ENCODE measurements around the gene RHEBL1.

The RHEBL1 gene

GRCh38 chr12:49105504-49106084 lies 35.8 kb upstream of the RHEBL1 start:
- peak; percentile 69 for DNase-seq (ENCODE audit: low read depth)
- no peak for TF ChIP-seq CTCF (conservative IDR thresholded peaks at IDR 0.05; ENCODE audit: control insufficient read depth, insufficient read depth, low read depth, low read length)
- no peak overlapping the region for H3K4me3 ChIP-seq (ENCODE audit: control insufficient read depth, low read depth, low read length)

DNA sequence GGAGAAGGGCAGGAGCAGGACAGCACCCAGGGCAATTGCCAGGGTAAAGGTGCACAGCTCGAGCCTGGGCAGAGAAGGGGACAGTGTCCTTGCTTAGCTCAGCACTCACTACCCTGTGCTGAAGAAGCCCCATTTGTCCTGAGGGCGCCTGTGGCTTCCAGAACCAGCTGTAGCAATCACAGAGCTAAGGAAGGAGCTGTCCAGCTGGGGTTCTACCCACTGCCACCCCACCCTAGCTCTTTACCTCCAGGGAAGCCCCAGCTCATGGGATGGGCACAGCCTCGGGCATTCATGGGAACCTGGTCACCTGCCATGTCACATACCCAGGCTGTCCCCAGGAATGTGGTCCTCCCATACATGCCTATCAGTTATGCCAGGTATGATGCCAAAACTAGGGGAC lies 35.0 kb upstream of the RHEBL1 start:
- H3K4me3 ChIP-seq (ENCODE audit: control insufficient read depth, low read depth, low read length) = no peak overlapping the region
- no peak for TF ChIP-seq CTCF (conservative IDR thresholded peaks at IDR 0.05; ENCODE audit: control insufficient read depth, insufficient read depth, low read depth, low read length)
- no peak for DNase-seq (ENCODE audit: low read depth)

GRCh38 chr12:49100380-49100779 lies 30.6 kb upstream of the RHEBL1 start:
- no peak overlapping the region for H3K4me3 ChIP-seq (ENCODE audit: control insufficient read depth, low read depth, low read length)
- TF ChIP-seq CTCF (conservative IDR thresholded peaks at IDR 0.05; ENCODE audit: control insufficient read depth, insufficient read depth, low read depth, low read length) = no peak
- DNase-seq (ENCODE audit: low read depth) = no peak

- DNase-seq (ENCODE audit: low read depth) = no peak
- TF ChIP-seq CTCF (conservative IDR thresholded peaks at IDR 0.05; ENCODE audit: control insufficient read depth, insufficient read depth, low read depth, low read length) = no peak
- no peak overlapping the region for H3K4me3 ChIP-seq (ENCODE audit: control insufficient read depth, low read depth, low read length)
These were observed 28.9 kb upstream of the RHEBL1 start for GRCh38 chr12:49098703-49099102.

DNA sequence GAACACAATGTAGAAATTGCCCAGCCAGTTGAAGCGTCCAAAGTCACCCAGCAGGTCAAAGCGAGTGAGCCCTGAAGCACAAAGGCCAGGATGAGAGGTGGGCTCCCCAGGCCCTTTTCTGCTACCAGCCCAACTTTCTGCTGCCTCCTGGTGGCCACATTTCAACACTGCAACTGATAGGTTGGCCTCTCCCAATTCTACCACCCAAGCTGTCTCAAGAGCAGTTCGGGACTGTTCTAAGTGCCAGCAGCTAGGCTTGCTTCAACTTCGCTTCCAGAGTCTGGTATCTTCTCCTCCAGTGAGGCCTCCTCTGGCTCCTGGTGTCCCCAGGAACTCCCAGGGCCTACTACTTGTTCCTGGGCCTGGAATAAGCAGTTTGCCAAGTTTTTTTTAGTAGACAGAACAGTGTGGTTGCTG lies 28.3 kb upstream of the RHEBL1 start:
- H3K4me3 ChIP-seq (ENCODE audit: control insufficient read depth, low read depth, low read length) = no peak overlapping the region
- DNase-seq (ENCODE audit: low read depth) = peak; percentile 47
- TF ChIP-seq CTCF (conservative IDR thresholded peaks at IDR 0.05; ENCODE audit: control insufficient read depth, insufficient read depth, low read depth, low read length) = peak; percentile 81

DNA sequence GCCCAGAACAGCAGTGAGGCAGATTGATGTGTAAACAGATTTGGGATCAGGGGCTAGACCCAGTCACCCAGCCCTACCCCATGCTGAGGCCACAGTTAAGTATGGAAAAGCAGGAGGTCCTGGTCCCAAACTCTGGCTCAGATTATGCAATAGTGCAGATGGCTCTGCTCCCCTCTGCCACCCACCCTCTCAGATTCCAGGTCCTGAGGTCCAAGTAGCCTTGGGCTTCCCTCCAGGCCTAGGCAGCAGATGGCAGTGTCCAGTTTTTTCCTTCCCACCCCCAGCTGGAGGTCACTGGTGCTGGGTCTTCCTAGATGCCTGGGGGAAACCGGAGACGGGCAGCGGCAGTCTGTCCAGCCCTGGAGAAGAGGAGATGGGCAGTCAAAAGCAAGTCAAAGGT lies 27.6 kb upstream of the RHEBL1 start:
- H3K4me3 ChIP-seq (ENCODE audit: control insufficient read depth, low read depth, low read length) = no peak overlapping the region
- DNase-seq (ENCODE audit: low read depth) = no peak
- no peak for TF ChIP-seq CTCF (conservative IDR thresholded peaks at IDR 0.05; ENCODE audit: control insufficient read depth, insufficient read depth, low read depth, low read length)

- DNase-seq (ENCODE audit: low read depth) = no peak
- no peak overlapping the region for H3K4me3 ChIP-seq (ENCODE audit: control insufficient read depth, low read depth, low read length)
- TF ChIP-seq CTCF (conservative IDR thresholded peaks at IDR 0.05; ENCODE audit: control insufficient read depth, insufficient read depth, low read depth, low read length) = no peak
These were observed 25.2 kb upstream of the RHEBL1 start for GRCh38 chr12:49094975-49095365.
